Peyer's patch (tissue), 4 donors: ENCODE measurements around the gene RCOR1.

ENCODE experiments used
- POLR2A ChIP-seq, 2 donors: fragments of 450-650 bp; IDR thresholded peaks; one replicate each; pipeline ENCODE4 v1.5.1; 2017; ENCODE audit warnings: antibody characterized with exemption in 2 of 2, mild to moderate bottlenecking in 2 of 2, moderate library complexity in 2 of 2
- TF ChIP-seq, protein P1 (sequence below), 6 experiments: fragments of 450-650 bp in 4 of 6; fragments of 200-600 bp in 2 of 6; sonication (generic) in 1 of 6; IDR thresholded peaks; one replicate each; pipeline ENCODE4 v1.5.1; 2017 to 2019; ENCODE audit warnings: antibody characterized with exemption in 6 of 6, mild to moderate bottlenecking in 3 of 6, moderate library complexity in 1 of 6

DNA sequence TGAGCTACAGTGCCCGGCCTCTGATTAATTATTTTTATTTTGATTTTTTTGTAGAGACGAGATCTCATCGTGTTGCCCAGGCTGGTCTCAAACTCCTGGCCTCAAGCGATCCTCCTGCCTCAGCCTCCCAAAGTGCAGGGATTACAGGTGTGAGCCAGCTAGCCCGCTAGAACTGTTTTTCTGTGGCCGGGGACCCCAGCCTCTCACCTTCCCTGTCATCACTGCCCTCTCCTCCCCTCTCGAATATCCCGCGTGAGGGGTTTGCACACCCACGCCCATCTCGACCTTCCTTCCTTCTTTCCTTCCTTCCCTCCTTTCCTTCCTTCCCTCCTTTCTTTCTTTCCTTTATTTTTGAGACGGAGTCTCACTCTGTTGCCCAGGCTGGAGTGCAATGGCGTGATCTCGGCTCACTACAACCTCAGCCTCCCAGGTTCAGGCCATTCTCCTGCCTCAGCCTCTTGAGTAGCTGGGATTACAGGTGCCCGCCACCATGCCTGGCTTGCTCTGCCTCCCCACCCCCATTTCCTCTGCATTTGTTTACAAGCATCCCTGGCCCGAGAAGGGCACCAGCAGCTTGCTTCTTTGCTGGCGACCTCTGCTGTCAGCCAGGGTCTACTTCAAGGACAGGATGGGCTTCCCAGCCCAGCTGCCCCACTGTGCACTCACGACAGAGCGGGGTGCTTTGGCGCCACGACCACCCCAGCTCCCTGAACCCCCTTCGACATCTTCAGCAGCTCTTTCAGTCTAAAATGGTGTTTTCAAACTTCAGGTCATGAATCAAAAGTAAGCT, 180.5 kb downstream of the RCOR1 start:
- TF ChIP-seq, protein P1, sequence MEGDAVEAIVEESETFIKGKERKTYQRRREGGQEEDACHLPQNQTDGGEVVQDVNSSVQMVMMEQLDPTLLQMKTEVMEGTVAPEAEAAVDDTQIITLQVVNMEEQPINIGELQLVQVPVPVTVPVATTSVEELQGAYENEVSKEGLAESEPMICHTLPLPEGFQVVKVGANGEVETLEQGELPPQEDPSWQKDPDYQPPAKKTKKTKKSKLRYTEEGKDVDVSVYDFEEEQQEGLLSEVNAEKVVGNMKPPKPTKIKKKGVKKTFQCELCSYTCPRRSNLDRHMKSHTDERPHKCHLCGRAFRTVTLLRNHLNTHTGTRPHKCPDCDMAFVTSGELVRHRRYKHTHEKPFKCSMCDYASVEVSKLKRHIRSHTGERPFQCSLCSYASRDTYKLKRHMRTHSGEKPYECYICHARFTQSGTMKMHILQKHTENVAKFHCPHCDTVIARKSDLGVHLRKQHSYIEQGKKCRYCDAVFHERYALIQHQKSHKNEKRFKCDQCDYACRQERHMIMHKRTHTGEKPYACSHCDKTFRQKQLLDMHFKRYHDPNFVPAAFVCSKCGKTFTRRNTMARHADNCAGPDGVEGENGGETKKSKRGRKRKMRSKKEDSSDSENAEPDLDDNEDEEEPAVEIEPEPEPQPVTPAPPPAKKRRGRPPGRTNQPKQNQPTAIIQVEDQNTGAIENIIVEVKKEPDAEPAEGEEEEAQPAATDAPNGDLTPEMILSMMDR (IDR thresholded peaks at IDR 0.05): no peak
- TF ChIP-seq POLR2A (IDR thresholded peaks at IDR 0.05): no peak
